Endothelial cell of umbilical vein (primary cell): ENCODE results near the gene CELF2. TPM values are rescaled to one million over a fixed set of nuclear protein-coding genes. Genes with fewer than 3 reads are reported as not detected.

ENCODE experiments used
- BruUV-seq: library from RNA; stranded (reverse); fragments of 400-500 nt; replicated peaks from 2 replicates; lab custom pipeline; 2021; lab: Mats Ljungman, UMichigan
- CTCF ChIA-PET: fragments of 300-600, 350-600 bp; sonication (Branson Sonifier 250); formaldehyde crosslinking; loops from one replicate; lab custom pipeline; 2021; ENCODE audit warnings: antibody characterized with exemption, inconsistent platforms; lab: Charles Lee
- POLR2A ChIA-PET: fragments of 300-600, 350-600 bp; sonication (Branson Sonifier 250); formaldehyde crosslinking; loops from one replicate; lab custom pipeline; 2021; ENCODE audit warnings: antibody characterized with exemption, inconsistent platforms; lab: Charles Lee
- DNase-seq: peaks from one replicate; pipeline ENCODE4 v3.0.0-alpha.2; 2011; ENCODE audit warnings: low read depth, low spot score
- FAIRE-seq: peaks from 2 replicates; lab custom pipeline; 2011; peaks lifted over from hg19 to GRCh38; lab: Jason Lieb, UNC
- H2AFZ ChIP-seq: 2 replicates; pipeline ENCODE4 v1.6.0; 2012; ENCODE audit warnings: low read depth, low read length, control low read depth, inconsistent platforms
- H3K27ac ChIP-seq: 2 replicates; pipeline ENCODE4 v1.5.1; 2011; ENCODE audit warnings: low read depth, mild to moderate bottlenecking, control low read depth, low read length, moderate library complexity; ENCODE audit not compliant: insufficient read depth
- H3K27me3 ChIP-seq, 2 experiments: 2 replicates each; pipeline versions ENCODE4 v1.6.0 to v1.6.1; 2011; ENCODE audit warnings: low read length in 2 of 2, mixed read lengths in 1 of 2; ENCODE audit not compliant: control insufficient read depth in 2 of 2, insufficient read depth in 2 of 2
- H3K36me3 ChIP-seq, 2 experiments: 2 replicates in 1 of 2; 3 replicates in 1 of 2; pipeline ENCODE4 v1.5.1; 2011; ENCODE audit warnings: low read length in 2 of 2, mild to moderate bottlenecking in 1 of 2, moderate library complexity in 1 of 2; ENCODE audit not compliant: control insufficient read depth in 2 of 2, insufficient read depth in 2 of 2; ENCODE audit errors: extremely low read depth in 1 of 2
- H3K4me1 ChIP-seq: 3 replicates; pipeline ENCODE4 v1.5.1; 2011; ENCODE audit warnings: mild to moderate bottlenecking, low read length; ENCODE audit not compliant: control insufficient read depth, insufficient read depth; ENCODE audit errors: extremely low read depth
- H3K4me2 ChIP-seq: 2 replicates; pipeline ENCODE4 v1.6.1; 2011; ENCODE audit warnings: low read length, control low read depth, mixed read lengths; ENCODE audit not compliant: insufficient read depth
- H3K4me3 ChIP-seq, 3 experiments: fragments of 200-600 bp in 1 of 3; sonication (generic), shearing (Covaris generic) in 1 of 3; replicated peaks in 1 of 3; 2 replicates each; pipeline ENCODE4 v1.5.1; 2011 to 2016; ENCODE audit warnings: control low read depth in 3 of 3, low read length in 3 of 3, mild to moderate bottlenecking in 2 of 3, inconsistent platforms in 1 of 3, low read depth in 1 of 3, moderate library complexity in 1 of 3; ENCODE audit not compliant: insufficient read depth in 1 of 3
- H3K79me2 ChIP-seq: 2 replicates; pipeline ENCODE4 v1.6.0; 2012; ENCODE audit warnings: low read length, inconsistent platforms; ENCODE audit not compliant: control insufficient read depth, insufficient read depth
- H3K9ac ChIP-seq: replicated peaks from 2 replicates; pipeline ENCODE3; 2011; ENCODE audit warnings: low read length, control low read depth; ENCODE audit not compliant: insufficient read depth; ENCODE audit errors: extremely low read depth
- H3K9me1 ChIP-seq: replicated peaks from 3 replicates; pipeline ENCODE4 v1.6.0; 2011; ENCODE audit warnings: mild to moderate bottlenecking, low read length; ENCODE audit not compliant: control insufficient read depth, insufficient read depth; ENCODE audit errors: extremely low read depth
- H3K9me3 ChIP-seq: replicated peaks from 2 replicates; pipeline ENCODE4 v1.5.1; 2012; ENCODE audit warnings: low read length, inconsistent platforms; ENCODE audit not compliant: control insufficient read depth, insufficient read depth
- H4K20me1 ChIP-seq: replicated peaks from 2 replicates; pipeline ENCODE3; 2011; ENCODE audit warnings: mild to moderate bottlenecking, low read length; ENCODE audit not compliant: control insufficient read depth, insufficient read depth; ENCODE audit errors: extremely low read depth
- EZH2 ChIP-seq: IDR thresholded peaks from 2 replicates; pipeline ENCODE4 v1.6.1; 2012; ENCODE audit warnings: borderline replicate concordance, low read depth, mild to moderate bottlenecking, moderate library complexity, low read length, inconsistent platforms; ENCODE audit not compliant: severe bottlenecking
- FOS ChIP-seq: IDR thresholded peaks from 2 replicates; pipeline ENCODE4 v1.6.1; 2011; ENCODE audit warnings: mild to moderate bottlenecking, low read length, moderate library complexity, borderline replicate concordance; ENCODE audit not compliant: insufficient read depth
- GATA2 ChIP-seq: IDR thresholded peaks from 2 replicates; pipeline ENCODE4 v1.7.0; 2011; ENCODE audit warnings: low read depth, mild to moderate bottlenecking, moderate library complexity, mixed read lengths, low read length; ENCODE audit not compliant: insufficient read length, insufficient read depth
- JUN ChIP-seq: IDR thresholded peaks from 2 replicates; pipeline ENCODE4 v1.6.1; 2011; ENCODE audit warnings: borderline replicate concordance, low read depth; ENCODE audit not compliant: insufficient read length, insufficient read depth
- MAX ChIP-seq: IDR thresholded peaks from 2 replicates; pipeline ENCODE4 v1.6.1; 2011; ENCODE audit not compliant: insufficient read depth, insufficient read length
- MYC ChIP-seq: IDR thresholded peaks from one replicate; pipeline ENCODE4 v1.6.1; 2011; ENCODE audit warnings: mild to moderate bottlenecking, low read depth, low read length
- POLR2A ChIP-seq: IDR thresholded peaks from 2 replicates; pipeline ENCODE4 v1.6.1; 2012; ENCODE audit warnings: low read depth, mild to moderate bottlenecking, control low read depth, low read length
- POLR2AphosphoS5 ChIP-seq: IDR thresholded peaks from 2 replicates; pipeline ENCODE4 v1.6.1; 2012; ENCODE audit warnings: low read depth, mild to moderate bottlenecking, control low read depth, low read length, moderate library complexity; ENCODE audit not compliant: insufficient read depth
- dilution Hi-C: fragments of 300-500 bp; cut with MboI; formaldehyde crosslinking; loops from one replicate; pipeline ENCODE4 v1.15.0; 2019; ENCODE audit warnings: low sequenced_read_pairs; ENCODE audit not compliant: extremely low pct_ligation_motif_present
- intact Hi-C: fragments of 100-400 bp; cut with micrococcal nuclease; formaldehyde crosslinking; loops from one replicate; pipeline ENCODE4 v1.10.0; 2022
- polyA plus RNA-seq, 4 experiments: library from polyadenylated mRNA; depleted of rRNA in 3 of 4; stranded (reverse) in 3 of 4; unstranded in 1 of 4; fragments of >200 nt; gene quantifications; 2 replicates each; pipeline versions ENCODE4 v1.2.1 to v1.2.3, GENCODE V29; 2011 to 2012; ENCODE audit warnings: missing spikeins in 1 of 4
- total RNA-seq: library from RNA; stranded (reverse); gene quantifications from 2 replicates; pipeline ENCODE4 v1.2.3, GENCODE V29; 2021
- TF ChIP-seq, protein P1 (sequence below), 2 donors: IDR thresholded peaks; 1 replicate in 1 of 2; 2 replicates in 1 of 2; pipeline ENCODE4 v1.5.1; 2011; ENCODE audit warnings: low read length in 2 of 2, mild to moderate bottlenecking in 2 of 2, moderate library complexity in 2 of 2, control low read depth in 1 of 2, inconsistent platforms in 1 of 2, low read depth in 1 of 2; ENCODE audit not compliant: insufficient read depth in 1 of 2; ENCODE audit errors: extremely low read depth in 1 of 2

The CELF2 gene
- total and polyA plus RNA-seq, 2 donors (not counting 3 experiments of a cell fraction or from before 2014, with no cell fraction given), result 21.6 to 42.6 TPM

DNA sequence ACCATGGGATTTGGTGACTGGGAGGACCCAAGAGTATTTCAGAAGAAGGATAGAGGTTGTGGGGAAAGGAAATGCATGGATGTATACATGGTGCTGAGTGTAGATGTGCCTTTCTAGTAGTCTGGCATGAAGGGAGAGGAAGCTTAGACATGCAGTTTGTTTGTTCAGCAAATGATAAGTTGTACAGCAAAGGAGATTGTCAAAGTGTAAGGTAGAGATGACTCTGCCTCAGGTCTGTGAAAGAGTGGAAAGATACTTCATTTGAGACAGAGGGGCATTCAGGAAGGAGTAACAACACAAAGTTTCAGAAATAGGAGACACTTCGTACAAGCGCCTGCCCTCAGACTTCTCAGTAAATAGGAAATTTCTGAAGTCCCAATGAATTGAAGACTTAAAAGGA lies 152.3 kb downstream of the CELF2 start:
- no peaks in the 10 kb centered on the region for H3K79me2 ChIP-seq
- no TSS peak for BruUV-seq
- TF ChIP-seq, protein P1, sequence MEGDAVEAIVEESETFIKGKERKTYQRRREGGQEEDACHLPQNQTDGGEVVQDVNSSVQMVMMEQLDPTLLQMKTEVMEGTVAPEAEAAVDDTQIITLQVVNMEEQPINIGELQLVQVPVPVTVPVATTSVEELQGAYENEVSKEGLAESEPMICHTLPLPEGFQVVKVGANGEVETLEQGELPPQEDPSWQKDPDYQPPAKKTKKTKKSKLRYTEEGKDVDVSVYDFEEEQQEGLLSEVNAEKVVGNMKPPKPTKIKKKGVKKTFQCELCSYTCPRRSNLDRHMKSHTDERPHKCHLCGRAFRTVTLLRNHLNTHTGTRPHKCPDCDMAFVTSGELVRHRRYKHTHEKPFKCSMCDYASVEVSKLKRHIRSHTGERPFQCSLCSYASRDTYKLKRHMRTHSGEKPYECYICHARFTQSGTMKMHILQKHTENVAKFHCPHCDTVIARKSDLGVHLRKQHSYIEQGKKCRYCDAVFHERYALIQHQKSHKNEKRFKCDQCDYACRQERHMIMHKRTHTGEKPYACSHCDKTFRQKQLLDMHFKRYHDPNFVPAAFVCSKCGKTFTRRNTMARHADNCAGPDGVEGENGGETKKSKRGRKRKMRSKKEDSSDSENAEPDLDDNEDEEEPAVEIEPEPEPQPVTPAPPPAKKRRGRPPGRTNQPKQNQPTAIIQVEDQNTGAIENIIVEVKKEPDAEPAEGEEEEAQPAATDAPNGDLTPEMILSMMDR (IDR thresholded peaks at IDR 0.05; ENCODE audit: extremely low read depth in 1 of 2, insufficient read depth in 1 of 2, low read depth in 1 of 2, low read length in 2 of 2), result no peak
- TF ChIP-seq EZH2 (no peak), FOS (no peak), MAX (no peak), GATA2 (no peak), POLR2A (no peak), MYC (no peak), POLR2AphosphoS5 (no peak), JUN (no peak)
- no peak overlapping the region for H3K4me3 ChIP-seq
- no peaks in the 10 kb centered on the region for H4K20me1 ChIP-seq
- no peak overlapping the region for H3K4me2 ChIP-seq
- H3K9me1 ChIP-seq, result no peaks in the 10 kb centered on the region
- no peak overlapping the region for H3K27ac ChIP-seq
- no peaks in the 10 kb centered on the region for H3K9me3 ChIP-seq
- intact Hi-C loops (loop anchor here (5.0 kb wide), 1 partner anchor 102 kb away; no protein-coding TSS in a partner anchor), dilution Hi-C loops (no loop called here)
- ChIA-PET POLR2A (no interaction called here), CTCF (interaction anchor here (1.2 kb wide), 1 partner anchor 9 kb away, joined by 3 read pairs; no protein-coding TSS in a partner anchor)
- H3K27me3 ChIP-seq, result no peaks in the 10 kb centered on the region
- peaks cover 9% of the 10 kb centered on the region for H3K4me1 ChIP-seq
- H3K36me3 ChIP-seq, result no peaks in the 10 kb centered on the region
- H3K9ac ChIP-seq, result no peak overlapping the region
- DNase-seq, result no peak
- FAIRE-seq, result no peak
- H2AFZ ChIP-seq, result no peak overlapping the region
